GM18498 (cell line): Measurements from ENCODE around the gene FANCL.
"Not testable (repeated sequence)": the region's sequence is repeated elsewhere in the genome, so short reads cannot be mapped to it uniquely, and the experiment has no call there.

ENCODE experiments used
- ATAC-seq: cut with Tn5 transposase; IDR thresholded peaks from one replicate; pipeline ENCODE4 v1.9.1; 2021; ENCODE audit warnings: mild to moderate bottlenecking, moderate library complexity; ENCODE audit not compliant: unreplicated experiment

FANCL gene

GRCh38 chr2:58240670-58241545 lies at the start of gene FANCL:
Gene FANCL, minus strand, starts transcription at chr2:58241325. Its CDS starts 12 bp downstream, at chr2:58241313.
- ATAC-seq: peak; percentile 77

GRCh38 chr2:58289029-58289428 lies 47.9 kb upstream of the FANCL start:
- no peak for ATAC-seq

- no peak for ATAC-seq
Observed at GRCh38 chr2:58283931-58284330, 42.8 kb upstream of the FANCL start.

GRCh38 chr2:58275144-58275543 lies 34.0 kb upstream of the FANCL start:
- ATAC-seq: not testable (repeated sequence)

GRCh38 chr2:58271826-58272225 lies 30.7 kb upstream of the FANCL start:
- no peak for ATAC-seq

- no peak for ATAC-seq
Observed at GRCh38 chr2:58268685-58269084, 27.6 kb upstream of the FANCL start.

GRCh38 chr2:58266211-58266610 lies 25.1 kb upstream of the FANCL start:
- ATAC-seq: no peak

- no peak for ATAC-seq
Observed at GRCh38 chr2:58261209-58261608, 20.1 kb upstream of the FANCL start.

GRCh38 chr2:58258456-58258855 lies 17.3 kb upstream of the FANCL start:
- not testable (repeated sequence) for ATAC-seq

GRCh38 chr2:58251331-58252201 lies 10.4 kb upstream of the FANCL start:
- not testable (repeated sequence) for ATAC-seq

- no peak for ATAC-seq
Observed at GRCh38 chr2:58241546-58241864, 380 bp upstream of the FANCL start.

- ATAC-seq: no peak
Observed at GRCh38 chr2:58239243-58239925, 1.7 kb downstream of the FANCL start.

- ATAC-seq: peak; percentile 27
Observed at GRCh38 chr2:58237741-58238140, 3.4 kb downstream of the FANCL start.

- ATAC-seq: no peak
Observed at GRCh38 chr2:58235984-58236383, 5.1 kb downstream of the FANCL start.

GRCh38 chr2:58235170-58235569 lies 6.0 kb downstream of the FANCL start:
- ATAC-seq: no peak

GRCh38 chr2:58228299-58228698 lies 12.8 kb downstream of the FANCL start:
- ATAC-seq: no peak

GRCh38 chr2:58227171-58227917 lies 13.8 kb downstream of the FANCL start:
- no peak for ATAC-seq

GRCh38 chr2:58221909-58222308 lies 19.2 kb downstream of the FANCL start:
- no peak for ATAC-seq

- ATAC-seq: no peak
Observed at GRCh38 chr2:58215429-58215828, 25.7 kb downstream of the FANCL start.

GRCh38 chr2:58210951-58211568 lies 30.1 kb downstream of the FANCL start:
- ATAC-seq: not testable (repeated sequence)
